ENCODE data around the gene PAQR6.

The PAQR6 gene, protein sequence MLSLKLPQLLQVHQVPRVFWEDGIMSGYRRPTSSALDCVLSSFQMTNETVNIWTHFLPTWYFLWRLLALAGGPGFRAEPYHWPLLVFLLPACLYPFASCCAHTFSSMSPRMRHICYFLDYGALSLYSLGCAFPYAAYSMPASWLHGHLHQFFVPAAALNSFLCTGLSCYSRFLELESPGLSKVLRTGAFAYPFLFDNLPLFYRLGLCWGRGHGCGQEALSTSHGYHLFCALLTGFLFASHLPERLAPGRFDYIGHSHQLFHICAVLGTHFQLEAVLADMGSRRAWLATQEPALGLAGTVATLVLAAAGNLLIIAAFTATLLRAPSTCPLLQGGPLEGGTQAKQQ

DNA sequence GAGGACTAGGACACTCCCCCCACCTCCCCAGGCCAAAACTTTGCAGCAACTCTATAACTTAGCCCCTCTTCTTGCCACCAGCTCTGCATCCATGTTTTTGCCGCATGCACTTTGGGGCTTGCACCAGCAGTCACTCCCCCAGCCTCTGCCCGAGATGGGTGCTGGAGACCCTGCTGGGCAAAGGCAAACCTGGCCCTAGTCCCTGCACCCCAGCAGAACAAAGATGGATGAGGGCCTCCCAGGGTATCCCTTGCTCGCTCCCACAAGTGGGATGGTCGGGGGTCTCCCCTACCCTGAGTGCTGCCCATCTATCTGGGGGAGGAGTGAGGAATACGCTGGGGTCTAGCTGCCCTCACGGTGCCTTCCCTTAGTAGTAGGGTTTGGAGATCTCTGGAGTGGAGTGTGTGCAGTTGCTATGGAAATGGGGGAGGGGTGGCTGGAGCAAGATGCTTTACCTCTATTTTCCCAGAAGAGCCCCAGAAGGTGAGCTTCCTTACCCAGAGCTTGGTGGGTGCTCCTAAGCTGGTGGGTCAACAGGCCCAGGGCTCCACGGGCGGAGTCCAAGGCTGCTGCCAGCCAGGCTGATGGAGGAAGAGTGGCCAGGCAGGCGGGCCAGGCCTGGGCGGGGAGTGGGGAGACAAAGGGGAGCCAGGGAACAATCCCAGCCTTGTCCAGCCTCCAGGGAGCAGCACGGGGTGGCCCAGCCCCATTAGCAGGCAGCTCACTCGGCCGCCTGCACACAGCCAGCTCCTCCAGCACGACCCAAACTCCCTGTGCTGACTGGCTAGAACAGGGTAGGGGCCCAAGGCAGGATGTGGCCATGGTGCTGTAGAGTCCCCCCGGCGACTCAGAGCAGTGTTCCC lies at the start of gene PAQR6:
Gene PAQR6, minus strand, starts transcription at position 597 of the 863 bp plus-strand sequence. CDS start 1,325 bp downstream, outside the sequence.
- no peak for DNase-seq

GRCh38 chr1:156295391-156295947 lies 47.6 kb upstream of the PAQR6 start, which contains the start of gene GLMP:
TSS of gene GLMP (minus strand) at chr1:156295679. CDS start at chr1:156295645, 34 bp downstream.
- DNase-seq = peak; percentile 31 to 35

DNA sequence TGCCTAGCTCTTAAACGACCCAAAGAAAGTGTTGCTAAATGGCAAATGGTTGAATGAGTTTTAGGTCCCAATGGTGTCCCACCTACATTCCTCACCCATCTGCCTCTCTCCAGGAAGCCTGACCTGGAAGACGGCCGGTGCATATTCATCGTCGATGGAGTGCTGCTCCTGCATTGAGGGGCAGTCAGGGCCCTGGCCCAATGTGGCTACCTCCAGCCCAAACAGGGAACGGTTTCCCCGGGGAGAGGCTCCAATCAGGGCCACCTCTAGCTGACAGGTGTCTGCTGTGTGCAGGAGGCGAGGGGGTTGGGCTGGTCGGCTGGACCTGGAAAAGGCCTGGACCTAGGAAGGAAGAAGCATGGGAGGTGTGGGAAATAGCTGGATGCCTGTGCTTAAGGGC lies 46.0 kb upstream of the PAQR6 start:
- DNase-seq = no peak

- DNase-seq = no peak
Observed at GRCh38 chr1:156293098-156293434, 45.2 kb upstream of the PAQR6 start.

DNA sequence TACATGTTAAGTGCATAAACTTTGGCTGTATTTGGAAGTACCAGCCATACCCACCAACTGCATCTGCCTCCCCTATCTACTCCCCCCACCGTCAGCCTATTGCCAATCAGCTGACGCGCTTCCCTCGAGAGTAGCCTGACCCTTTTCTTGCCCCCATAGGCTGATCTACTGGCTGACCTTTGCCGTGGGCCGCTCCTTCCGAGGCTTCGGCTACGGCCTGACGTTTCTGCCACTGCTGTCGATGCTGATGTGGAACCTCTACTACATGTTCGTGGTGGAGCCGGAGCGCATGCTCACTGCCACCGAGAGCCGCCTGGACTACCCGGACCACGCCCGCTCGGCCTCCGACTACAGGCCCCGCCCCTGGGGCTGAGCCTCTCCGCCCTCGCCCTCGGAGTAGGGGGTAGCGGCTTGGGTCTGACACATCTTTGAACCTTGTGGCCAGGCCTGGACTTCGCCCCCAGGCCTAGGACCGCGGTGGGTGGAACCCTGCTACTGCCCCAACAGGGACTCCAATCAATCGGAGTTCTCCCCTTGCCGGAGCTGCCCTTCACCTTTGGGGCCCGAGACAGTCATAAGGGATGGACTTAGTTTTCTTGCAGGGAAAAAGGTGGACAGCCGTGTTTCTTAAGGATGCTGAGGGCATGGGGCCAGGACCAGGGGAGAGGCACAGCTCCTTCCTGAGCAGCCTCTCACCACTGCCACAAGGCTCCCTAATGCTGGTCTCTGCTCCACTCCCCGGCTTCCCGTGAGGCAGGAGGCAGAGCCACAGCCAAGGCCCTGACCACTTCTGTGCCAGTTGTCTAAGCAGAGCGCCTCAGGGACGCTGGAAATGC lies 43.6 kb upstream of the PAQR6 start:
- no peak for DNase-seq

DNA sequence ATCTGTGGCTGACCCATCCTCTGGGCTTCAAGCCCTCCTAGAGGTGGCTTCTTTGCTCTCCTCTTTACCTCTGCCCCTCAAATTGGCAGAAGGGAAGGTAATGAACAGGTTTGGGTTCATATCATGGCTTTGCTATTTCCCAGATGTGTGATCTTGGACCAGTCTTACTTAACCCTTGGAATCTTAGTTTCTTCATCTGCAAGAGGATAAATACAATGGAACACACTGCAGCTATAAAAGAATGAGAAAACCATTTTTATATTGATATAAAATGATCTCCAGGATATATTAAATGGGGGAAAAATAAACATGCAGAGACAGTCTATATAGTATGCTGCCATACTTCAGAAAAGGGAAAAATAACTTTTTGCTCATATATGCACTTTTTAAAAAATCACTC lies 42.0 kb upstream of the PAQR6 start:
- no peak for DNase-seq

- DNase-seq = no peak
Observed at GRCh38 chr1:156286061-156286460, 38.2 kb upstream of the PAQR6 start.

DNA sequence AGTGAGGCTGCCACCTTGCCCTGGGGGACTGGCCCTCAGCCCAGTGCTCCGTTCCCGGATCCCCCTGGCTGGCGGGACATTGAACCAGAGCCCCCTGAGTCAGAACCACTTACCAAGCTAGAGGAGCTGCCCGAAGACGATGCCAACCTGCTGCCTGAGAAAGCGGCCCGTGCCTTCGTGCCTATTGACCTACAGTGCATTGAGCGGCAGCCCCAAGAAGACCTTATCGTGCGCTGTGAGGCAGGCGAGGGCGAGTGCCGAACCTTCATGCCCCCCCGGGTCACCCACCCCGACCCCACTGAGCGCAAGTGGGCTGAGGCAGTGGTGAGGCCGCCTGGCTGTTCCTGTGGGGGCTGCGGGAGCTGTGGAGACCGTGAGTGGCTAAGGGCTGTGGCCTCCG lies 37.6 kb upstream of the PAQR6 start:
- DNase-seq = no peak

DNA sequence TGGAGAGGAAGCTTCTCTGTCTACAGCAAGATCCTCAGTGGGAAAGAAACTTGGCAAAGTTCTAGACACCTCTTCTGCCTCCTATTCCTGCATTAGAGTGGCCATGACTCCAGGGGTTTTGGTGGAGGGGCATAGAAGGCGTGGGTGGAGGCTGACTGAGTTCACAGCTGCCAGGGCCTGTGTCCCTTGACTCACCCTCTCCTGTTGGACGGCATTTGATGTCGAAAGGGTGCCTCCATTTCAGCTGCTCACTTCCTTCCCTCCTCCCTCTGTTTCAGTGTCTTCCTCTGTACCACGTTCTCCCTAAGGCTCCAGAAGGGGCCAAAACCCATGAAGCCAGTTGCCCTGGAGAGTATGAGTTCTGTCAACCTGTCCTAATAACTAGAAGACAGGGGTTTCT lies 36.9 kb upstream of the PAQR6 start:
- DNase-seq = no peak

DNA sequence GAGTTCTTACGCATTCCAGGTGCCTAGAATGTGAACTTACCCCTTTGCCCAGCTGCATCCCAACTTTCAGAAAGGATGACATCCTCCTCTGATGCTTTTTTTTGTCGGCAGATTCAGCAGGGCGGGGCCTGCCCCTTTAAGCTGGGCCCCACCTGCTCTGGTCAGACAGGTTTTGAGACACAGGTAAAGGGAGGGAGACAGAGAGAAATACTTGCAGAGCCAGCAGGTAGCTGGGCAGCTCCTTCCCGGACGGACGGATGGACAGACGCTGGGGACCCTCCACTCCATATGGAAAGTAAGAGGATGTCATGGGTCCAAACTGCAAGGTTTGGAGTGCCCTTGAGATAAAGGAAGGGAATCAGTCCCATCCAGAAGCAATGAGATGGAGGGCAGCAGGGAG lies 36.3 kb upstream of the PAQR6 start, which contains the start of gene TMEM79:
Gene TMEM79, plus strand, starts transcription at position 214 of the 400 bp plus-strand sequence. CDS start 902 bp downstream, outside the sequence.
- DNase-seq = no peak

DNA sequence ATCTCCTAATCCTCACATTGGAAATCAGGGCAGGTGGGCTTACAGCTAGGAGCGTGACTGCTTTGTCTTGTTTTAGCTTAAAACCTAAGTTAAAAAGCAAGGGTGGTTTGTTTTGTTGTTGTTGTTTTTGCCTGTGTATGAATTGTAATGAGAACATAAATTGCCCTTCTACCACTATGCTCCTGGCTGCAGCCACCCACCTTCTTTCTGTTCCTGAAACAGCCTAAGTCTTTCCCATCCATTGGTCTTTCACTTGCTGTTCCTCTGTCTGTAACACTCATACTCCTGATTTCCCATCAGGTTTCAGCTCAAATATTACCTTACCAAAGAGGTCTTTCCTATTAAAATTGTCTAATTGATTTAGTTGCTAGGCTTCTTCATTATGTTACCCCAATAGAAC lies 35.7 kb upstream of the PAQR6 start:
- DNase-seq = no peak

- DNase-seq = peak; percentile 93 to 94
Observed at GRCh38 chr1:156282479-156283222, 34.8 kb upstream of the PAQR6 start, which contains the start of gene SMG5. TSS of gene SMG5 (minus strand) at chr1:156282825. CDS start at chr1:156282680, 145 bp downstream.

GRCh38 chr1:156281693-156282478 lies 34.0 kb upstream of the PAQR6 start:
- no peak for DNase-seq

DNA sequence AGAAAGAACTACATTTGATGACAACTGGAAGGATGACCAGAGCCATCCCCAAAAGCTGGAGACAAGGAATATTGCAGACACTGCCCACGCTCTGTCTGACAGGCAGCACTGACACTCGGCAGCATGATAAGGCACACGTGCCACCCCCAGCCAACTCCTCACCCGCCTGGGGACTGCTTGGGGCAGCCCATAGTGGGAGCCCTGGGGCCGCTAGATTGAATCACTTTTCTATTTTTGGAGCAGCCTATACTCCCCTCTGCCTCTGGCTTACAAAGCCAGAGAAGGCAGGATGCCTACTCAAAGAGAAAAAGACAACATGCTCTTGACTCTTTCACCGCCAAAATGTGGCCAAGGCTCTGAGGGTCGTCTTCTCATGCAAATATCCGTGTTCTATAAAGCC lies 33.4 kb upstream of the PAQR6 start:
- DNase-seq = peak; percentile 11 to 25

DNA sequence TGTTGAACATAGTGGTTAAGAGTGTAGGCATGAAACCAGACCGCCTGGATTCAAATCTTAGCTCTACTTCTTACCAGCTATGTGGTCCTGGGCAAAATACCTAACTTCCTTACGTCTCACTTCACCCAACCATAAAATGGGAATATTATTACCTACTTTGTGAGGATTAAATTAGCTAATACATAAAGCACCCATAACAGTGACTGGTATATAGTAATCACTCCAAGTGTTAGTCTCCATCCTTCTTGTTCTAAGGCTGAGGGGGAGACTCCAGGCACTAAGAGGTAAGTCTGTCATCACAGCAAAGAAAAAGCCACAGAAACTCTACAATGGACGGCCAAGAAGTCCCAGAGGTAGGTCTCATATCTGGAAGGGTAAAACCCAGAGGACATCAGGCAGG lies 32.0 kb upstream of the PAQR6 start:
- DNase-seq = no peak

GRCh38 chr1:156276966-156277381 lies 29.1 kb upstream of the PAQR6 start:
- DNase-seq = no peak

DNA sequence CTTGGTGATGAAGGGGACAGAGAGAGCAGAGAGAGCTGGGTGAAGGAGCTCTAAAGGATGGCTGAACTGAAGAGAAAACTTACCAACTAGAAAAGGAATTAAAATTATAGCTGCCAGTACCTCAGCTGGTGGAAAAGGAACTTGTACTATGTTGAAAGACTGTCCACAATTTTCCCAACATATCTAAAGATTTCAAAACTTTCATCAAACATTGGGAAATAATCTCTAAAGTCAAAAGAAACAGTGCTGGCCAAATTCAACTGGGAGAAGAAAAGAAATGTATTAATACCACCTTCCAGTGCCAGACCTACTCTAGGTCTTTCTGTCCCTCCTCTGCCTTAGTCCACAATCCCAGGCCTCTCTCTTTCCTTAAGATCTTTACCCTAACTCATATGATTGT lies 28.7 kb upstream of the PAQR6 start:
- no peak for DNase-seq

- no peak for DNase-seq
Observed at GRCh38 chr1:156270314-156270713, 22.5 kb upstream of the PAQR6 start.

- DNase-seq = no peak
Observed at GRCh38 chr1:156268336-156268735, 20.5 kb upstream of the PAQR6 start.

- DNase-seq = no peak
Observed at GRCh38 chr1:156266051-156266450, 18.2 kb upstream of the PAQR6 start.

GRCh38 chr1:156263288-156263655 lies 15.4 kb upstream of the PAQR6 start:
- DNase-seq = no peak
